Activated T-cell treated with anti-CD3 and anti-CD28 coated beads for 4 hours (primary cell): Measurements from ENCODE around the gene TWIST1.

Experiments
- DNase-seq: peaks from one replicate; pipeline ENCODE4 v3.0.0-alpha.2; 2020

The TWIST1 gene

GRCh38 chr7:19112274-19113001, 5.0 kb downstream of the TWIST1 start:
- DNase-seq = no peak

DNA sequence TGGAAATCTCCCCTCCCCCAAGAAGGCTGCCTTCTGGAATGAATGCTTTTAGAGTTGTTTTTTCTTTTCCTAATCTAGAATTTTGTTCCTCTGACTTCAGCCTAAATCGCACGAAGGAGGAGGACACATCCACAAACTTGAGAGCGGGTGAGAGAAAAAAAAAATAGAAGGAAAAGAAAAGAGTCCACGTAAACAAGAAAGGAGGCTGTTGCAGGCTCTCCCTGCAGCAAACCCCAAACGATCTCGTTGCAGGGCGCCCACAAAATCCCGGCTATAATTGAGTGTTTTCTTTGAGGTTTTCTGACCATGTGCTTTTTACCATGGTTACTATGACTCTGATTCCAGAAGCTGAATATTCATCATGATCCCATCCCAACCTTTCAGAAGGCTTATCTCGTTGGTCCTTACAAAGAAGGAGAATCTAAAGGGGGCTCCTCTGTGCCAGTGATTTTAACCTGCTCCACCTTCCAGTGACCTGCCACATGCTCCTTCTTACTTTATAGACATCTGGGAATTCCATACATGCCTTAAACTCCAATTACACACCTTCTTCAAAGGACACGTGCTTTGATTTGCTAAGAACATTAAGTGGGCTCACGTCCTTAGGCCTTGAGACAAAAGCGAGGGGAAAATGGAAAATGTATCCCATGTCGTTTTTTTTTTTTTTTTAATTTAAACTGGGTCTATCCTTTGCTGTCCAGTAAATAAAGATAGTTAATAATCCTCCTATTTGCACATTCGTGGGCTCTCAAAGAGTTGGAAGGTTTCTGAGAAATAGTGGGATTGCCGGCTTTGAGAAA, 5.8 kb downstream of the TWIST1 start:
- DNase-seq = no peak

- DNase-seq = no peak
These were observed 6.7 kb downstream of the TWIST1 start for GRCh38 chr7:19110776-19111175.

- no peak for DNase-seq
These were observed 7.3 kb downstream of the TWIST1 start for GRCh38 chr7:19110026-19110730.

DNA sequence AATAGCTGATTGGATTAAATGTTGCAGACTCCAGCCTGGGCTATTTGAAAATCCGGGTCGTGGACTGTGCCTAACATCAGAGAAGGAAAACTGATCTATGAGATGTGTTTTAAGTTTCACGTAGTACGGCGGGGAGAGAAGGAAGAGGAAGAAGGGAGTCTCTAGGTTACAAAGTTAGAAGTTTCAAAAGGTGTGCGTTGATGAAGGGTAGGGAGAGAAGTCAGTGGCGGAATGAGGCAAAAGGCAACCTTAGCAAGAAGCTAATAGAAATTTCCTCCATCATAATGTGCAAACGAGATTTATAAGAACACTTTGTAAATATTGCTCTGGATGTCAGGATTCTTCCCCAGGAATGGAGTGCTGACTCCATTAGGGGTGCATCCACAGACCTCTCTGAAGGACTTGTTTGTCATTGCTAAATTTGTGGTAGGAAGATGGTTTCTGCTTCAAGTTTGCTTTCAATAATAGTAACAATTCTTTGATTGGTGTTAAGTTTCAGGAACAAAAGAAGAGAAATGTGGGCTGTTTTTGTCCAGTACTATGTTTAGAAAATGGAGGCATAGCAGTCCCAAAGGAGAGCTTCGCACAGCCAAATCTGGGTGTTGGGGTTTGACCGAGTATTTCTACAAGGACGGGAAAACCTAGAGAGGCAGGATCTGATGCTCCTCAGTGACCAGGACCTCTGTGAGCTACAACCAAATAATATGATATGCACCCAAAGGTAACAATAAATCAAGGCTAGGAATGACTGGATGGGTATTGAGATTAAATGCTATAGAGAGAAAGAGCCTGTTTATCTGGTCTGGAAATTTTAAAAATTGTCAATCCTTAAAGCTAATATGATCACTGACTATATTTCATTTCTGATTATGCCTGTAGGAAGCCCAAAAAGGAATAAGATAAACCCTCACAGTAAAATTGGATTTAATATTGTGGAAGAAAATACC, 8.2 kb downstream of the TWIST1 start:
- DNase-seq = no peak

- DNase-seq = no peak
These were observed 9.9 kb downstream of the TWIST1 start for GRCh38 chr7:19107356-19108146.

- no peak for DNase-seq
These were observed 10.4 kb downstream of the TWIST1 start for GRCh38 chr7:19107081-19107355.

- no peak for DNase-seq
These were observed 11.0 kb downstream of the TWIST1 start for GRCh38 chr7:19106241-19107080.

- no peak for DNase-seq
These were observed 11.9 kb downstream of the TWIST1 start for GRCh38 chr7:19105546-19105945.

DNA sequence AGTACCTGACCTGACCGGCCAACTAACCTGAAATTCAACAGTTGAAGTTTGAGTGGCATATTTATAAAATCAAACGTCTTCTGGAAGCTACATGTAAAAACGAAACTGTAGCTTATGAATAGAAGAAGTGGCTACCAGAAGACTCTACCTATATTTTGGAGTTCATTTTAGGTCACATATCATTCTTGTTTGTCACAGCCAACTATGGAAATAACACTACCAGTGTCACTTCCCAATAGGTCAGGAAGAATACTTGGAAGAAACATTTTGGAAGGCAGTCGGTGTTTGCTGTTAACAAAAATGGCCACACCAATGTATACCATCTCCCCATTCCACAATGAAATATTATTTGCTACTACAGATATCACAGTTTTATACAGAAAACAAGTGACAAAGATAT, 12.6 kb downstream of the TWIST1 start:
- no peak for DNase-seq

DNA sequence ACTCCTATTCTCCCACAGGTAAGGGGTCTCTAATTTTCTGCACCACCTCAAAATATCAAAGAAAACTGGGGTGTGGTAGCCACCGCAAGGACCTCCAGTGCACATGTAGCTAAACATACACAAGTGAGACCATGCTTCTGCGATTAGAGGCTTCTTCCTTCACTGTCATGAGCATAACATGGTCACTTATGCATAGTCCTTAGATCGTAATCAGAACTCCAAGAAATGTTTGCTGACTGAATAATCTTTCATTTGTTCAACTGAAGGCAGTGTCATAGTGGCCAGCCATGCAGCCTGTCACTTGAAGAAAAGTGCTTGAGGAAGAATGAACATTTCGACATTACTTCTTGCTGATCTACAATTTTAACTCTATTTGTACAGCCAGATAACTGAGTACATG, 14.6 kb downstream of the TWIST1 start:
- no peak for DNase-seq

DNA sequence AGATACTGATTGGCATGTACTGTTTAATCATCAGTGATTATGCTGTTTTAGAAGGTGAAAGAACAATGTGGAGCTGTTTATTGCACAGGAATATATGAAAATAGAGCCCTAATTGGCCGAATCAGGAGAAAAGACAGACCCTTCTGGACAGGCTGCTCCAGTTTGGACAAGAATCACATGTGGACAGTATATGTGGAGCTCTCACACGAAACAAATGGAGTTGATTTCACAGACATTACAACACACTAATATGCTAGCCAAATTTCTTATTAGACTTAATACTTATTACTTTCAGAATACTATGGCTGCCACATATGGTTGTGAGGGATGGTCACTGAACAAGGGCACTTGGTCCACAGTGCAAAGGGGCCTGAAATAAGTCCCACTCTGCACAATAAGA, 15.5 kb downstream of the TWIST1 start:
- no peak for DNase-seq

- no peak for DNase-seq
These were observed 16.0 kb downstream of the TWIST1 start for GRCh38 chr7:19101472-19101871.

DNA sequence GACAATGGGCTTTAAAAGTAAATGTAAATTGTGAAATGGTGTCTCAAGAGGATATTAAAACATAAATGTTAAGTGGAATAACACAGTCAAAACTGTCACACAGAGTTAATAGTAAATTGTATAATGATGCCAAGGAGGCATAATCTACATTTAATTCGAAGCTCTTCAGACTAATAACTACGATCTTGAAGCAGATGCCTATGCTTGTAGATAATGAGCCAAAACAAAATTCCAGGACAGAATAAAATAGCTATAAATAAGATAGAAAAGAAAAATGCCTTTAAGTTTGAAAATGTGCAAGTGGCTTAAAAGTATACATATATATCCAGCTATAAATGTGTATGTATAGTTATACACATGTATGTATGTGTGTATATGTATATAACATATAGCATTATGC, 17.5 kb downstream of the TWIST1 start:
- no peak for DNase-seq

DNA sequence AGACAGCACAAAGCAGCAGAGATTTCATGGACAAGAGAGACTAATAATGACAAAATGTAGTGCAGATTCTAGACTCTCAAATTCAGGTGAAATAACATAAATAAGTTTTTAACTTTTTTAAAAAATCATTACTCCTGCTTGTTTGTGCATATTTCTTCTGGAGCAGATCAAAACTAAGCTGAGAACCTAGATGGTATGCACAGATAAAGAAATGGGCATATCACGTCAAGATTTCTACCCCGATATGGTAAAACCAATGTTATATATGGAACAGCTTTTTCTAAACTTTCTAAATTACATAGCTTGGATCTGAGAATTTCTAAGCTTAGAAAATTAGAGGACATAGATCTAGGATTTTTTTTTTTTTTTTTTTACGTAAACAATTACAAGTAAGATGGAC, 18.2 kb downstream of the TWIST1 start:
- no peak for DNase-seq

DNA sequence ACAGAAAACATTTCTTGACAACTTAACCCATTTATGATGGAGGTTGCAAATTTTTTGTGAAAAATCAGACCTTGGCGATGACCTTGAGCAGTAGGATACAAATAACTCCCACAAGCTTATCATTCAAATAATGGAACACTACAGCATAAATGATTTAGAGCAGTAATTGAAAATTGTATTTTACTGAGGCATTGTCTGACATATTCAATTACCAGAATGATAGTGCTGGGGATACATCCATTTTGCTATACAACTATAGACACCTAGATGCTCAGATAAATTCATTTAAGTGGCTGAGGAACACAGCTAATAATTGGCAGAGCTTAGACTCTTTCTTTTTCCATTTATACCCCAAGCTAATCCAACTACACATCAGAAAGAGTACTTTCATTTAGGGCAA, 18.9 kb downstream of the TWIST1 start:
- no peak for DNase-seq

DNA sequence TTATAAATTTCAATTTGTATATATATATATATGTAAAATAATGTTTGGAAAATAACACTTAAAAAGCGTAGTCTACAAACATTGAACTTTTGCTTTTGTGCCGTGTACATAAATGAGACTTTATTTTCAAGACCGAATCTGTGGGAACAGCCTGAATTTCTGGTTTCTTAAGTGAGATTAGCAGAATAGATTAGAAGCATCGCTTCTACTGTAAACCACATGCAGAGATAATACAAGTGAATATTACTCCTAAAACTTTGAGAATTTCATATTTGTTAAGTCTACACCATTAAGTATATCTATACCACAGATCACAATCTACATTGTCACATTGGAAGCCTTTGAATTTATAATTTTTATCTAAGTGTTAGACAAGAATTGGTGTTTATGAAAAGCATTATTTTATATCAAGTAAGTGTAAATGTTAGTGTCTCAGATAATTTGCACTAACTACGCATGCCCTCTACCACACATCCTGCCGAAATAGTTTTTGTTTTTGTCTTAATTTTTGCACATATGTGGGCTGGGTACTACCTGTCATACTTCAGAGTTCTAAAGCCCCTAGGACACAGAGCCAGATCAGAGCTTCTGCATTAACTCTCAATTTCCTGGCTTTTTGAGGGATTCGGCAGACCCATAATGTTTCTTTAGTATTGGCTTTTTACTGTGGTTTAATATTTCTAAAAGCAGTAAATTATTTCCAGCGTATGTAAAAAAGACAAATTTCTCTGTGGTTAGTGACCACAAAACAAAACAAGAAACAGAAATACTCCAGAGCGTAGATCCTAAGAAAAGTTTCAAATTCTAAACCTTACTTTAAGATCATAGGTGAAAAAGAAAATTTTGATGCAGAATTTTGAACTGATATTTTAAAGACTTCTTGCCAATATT, 20.0 kb downstream of the TWIST1 start:
- DNase-seq = no peak

- DNase-seq = no peak
These were observed 22.0 kb downstream of the TWIST1 start for GRCh38 chr7:19095353-19095860.

DNA sequence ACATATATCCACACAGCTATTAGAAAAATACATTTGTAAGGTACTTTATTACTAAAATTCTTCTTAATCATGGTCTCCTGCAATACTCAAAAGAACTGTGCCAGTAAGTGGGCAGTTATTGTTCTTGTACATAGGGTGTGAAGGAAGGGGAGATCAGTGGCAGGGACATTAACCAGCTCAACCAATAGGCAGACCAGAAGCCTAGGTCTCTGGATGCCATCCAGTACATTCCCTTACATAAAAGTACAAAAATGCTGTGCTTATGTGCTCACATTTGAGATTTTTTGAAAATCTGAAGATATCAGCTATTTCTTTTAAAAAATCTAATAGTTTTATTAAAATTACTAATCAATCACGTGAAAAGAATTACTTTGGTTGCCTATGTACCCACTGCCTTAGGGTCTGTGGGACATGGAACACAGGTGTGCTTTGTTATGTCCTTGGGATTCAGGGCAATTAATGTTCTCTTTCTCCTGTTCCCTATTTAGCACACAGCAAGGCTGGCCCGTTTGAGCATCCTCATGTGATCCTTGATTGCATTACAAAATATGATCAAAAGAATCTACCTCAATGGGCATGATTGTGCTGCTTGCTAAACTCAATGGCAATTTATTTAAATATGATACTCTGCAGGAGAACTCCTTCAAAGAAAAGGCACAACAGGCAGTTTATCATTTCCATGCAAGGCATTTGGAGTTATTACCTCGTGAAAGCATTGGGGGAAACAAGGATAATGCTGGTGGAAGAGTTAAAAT, 22.7 kb downstream of the TWIST1 start:
- DNase-seq = no peak
